SKM-1 treated with dmso at 0.1 percent for 144 hours (cell line): ENCODE results near the gene SPINK1.
A peak's percentile ranks its signal among the peaks of the same experiment; 100 is the strongest.
"Not testable (repeated sequence)": the region's sequence is repeated elsewhere in the genome, so short reads cannot be mapped to it uniquely, and the experiment has no call there.

Experiments used
- DNase-seq: peaks from one replicate; lab custom pipeline; 2025; ENCODE audit not compliant: unreplicated experiment; lab: John Stamatoyannopoulos, UW

Gene SPINK1

DNA sequence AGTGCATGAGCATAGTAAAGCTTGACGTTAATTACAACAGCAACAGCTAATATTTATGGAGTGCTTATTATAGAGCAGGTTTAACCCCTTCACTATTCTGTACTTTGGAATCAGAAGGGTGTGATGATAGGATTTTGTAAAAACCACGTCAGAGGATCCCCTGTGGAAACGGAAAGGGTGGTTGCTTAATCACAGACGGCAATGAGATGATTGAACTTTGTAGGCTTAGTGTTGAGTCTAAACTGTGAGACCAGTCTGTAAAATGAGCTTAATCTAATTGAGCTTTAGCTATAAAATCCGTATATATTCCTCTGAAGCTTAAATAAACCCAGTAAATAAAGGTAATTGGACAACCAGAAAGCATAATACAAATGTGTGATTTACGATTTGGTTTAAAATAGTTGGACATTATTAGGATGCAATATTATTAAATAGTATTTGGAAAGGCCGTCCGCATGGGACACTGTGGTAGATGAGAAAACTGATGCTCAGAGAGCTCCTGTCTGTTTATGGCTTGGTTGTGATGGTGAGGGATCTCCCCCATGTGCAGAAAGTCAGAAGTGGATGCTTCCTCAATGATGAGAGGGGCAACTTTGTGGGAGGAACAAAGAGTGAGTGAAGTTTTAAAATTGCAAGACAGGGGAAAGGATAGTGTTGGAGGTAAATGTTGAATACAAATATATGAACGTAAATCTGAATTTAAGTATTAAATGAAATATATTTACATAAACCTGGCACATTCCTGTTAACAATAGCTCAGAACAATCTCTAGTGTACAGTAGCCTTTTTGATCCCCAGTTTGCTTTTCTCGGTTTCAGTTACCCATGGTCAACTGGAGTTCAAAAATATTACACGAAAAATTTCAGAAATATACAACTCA, 23.7 kb upstream of the SPINK1 start:
- DNase-seq: no peak

- DNase-seq: no peak
Observed at GRCh38 chr5:147854331-147854730, 22.9 kb upstream of the SPINK1 start.

DNA sequence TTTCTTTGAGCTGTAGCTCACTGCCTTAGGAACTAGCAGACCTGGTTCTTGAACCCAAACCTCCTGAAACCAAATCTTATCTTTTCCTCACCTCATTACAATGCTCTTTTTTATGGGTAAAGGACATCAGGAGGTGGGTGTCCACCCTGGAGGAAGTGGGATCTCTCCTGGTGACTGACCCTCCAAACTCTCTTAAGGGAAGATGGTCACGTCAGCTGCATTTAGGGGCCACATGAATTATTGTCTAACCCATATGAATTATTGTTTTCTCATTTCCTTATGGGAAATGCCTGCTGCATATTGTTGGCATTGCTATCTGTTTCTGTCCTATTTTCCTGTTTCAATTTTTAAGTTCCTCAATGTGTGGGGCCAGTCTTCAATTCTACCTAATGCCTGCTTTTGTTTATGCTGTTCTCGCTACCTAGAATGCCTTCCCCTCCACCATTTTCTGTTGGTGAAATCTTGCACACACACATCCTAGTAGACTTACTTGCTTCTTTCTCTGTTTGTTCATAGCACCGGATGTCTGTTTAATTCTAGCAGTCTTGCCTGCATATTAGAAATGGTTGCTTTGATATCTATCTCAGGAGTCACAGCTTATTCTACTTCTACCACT, 22.0 kb upstream of the SPINK1 start:
- no peak for DNase-seq

- no peak for DNase-seq
Observed at GRCh38 chr5:147852365-147852764, 20.9 kb upstream of the SPINK1 start.

- no peak for DNase-seq
Observed at GRCh38 chr5:147851578-147851977, 20.1 kb upstream of the SPINK1 start.

DNA sequence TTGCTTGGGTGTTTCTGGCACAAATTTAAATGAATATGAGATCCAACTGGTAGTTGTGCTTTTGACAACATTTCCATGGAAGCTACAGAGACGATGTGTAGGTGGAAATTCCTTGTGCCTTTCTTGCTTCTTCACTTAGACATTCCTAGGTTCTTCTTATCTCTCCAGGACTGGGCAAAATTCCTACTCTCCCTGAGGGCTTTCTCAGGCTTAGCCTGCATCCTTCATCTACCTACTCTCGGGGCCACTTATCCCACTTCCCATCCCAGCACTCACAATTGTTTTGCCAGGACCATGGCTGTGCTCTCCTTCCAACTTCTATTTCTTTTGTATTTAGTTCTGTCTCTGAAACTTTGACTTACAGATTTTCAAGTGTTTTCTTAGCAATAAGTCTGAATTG, 17.8 kb upstream of the SPINK1 start:
- no peak for DNase-seq

DNA sequence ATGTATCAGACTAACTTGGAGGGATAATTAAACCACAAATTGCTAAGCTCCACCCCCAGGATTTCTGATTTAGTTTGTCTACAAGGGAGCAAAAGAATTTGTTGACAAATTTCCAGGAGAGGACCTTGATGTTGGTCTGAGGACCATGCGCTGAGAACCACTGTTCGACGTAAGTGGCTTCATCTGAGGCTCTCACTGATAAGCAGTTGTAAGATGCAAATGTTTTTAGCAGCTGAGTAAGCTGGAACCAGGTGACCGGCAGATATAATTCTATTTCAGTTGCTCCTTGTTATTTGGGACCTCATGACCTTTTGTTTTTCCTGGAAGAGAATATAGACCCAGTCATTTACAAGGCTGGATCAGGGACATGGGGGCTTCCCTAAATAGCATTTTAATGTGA, 14.1 kb upstream of the SPINK1 start:
- no peak for DNase-seq

DNA sequence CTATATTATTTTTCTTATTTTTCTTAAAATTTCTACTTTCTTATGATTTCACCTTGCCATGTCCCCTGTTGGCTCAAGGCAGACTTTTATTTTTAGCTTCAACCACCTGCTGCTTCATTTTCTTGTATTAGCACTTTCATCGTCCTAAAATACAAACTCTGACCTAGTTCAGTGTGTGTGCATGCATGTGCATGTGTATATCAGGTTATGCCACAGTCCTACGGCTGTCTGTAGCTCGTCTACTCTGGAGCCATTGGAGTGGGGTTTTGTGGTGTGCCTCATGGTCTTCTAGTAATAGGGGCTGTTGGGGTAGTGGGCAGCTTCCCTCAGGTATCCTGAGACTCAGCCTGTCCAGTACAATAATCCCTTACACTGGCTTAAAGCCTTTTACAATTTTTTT, 13.4 kb upstream of the SPINK1 start:
- DNase-seq: no peak

GRCh38 chr5:147842869-147843268, 11.4 kb upstream of the SPINK1 start:
- no peak for DNase-seq

DNA sequence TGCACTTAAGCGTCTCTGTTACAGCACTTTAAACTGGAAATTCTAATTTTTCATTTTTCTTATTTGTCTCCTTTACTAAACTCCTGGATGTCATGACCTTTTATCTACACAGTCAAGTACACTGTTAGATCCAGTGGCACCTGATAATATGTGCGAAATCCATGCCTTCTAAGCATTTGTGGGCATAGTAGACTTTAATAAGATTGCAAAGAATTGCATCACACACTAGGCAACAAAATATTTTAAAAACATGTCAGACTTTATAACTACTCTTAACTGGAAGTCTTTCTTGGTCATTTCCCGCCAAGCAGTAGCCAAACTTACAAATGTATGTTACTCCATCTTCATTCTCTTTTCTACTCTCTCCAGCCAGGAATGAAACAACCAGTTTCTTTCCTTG, 5.0 kb upstream of the SPINK1 start:
- DNase-seq: no peak

DNA sequence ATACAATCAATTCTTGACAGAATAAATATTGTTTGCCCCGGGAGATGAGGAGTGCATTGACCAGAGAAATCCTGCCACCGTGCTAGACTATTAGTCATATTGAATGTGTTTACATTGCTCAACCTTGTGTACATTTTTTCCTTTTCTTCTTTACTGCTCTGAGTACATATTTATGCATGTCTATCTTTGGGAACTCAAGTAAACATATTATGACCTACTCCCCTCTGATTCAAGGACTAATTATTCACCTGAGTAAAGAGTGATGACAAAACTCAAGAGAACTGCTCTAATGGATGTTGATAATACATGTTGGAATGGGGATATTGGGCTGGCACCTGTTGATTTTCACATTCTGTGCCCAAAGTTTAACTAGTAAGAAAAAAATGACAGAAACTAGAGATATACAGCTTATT, 3.9 kb upstream of the SPINK1 start:
- no peak for DNase-seq

DNA sequence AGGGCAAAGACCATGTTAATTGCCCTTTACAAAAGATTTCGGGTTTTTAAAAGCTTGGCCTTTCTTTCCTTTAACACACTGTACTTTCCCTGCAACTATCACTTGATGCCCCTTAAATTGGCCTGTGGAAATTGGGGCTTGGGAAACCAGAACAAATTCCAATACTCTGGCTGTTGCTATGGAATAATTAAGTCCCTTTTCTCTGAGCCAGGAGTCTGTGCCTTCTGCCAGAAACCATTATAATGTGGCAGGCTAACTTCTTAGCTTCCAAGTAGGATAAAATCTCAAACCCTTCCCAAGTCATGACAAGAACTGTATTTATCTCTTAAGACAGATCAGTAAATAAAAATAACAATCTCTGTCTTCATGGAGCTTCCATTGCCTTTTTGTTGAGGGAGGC, 1.1 kb upstream of the SPINK1 start:
- no peak for DNase-seq

DNA sequence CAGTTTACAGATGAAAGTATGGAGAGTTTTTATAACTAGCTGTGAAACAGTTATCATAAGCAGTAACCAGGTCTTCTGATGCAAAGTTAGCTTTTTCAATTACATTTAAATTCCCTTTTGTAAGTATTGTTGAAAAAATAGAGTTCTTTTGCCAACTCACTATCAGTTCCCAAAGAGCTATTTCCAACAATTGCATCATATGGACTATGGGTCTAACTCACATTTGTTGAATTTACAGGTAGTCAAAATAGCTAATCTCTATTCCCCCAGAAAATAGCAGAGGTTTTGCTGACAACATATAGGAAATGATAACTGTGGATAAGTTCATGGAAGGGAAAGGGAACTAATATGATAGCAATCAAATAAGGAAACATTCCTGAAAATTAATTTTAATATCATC, 1.4 kb downstream of the SPINK1 start:
- DNase-seq: no peak

DNA sequence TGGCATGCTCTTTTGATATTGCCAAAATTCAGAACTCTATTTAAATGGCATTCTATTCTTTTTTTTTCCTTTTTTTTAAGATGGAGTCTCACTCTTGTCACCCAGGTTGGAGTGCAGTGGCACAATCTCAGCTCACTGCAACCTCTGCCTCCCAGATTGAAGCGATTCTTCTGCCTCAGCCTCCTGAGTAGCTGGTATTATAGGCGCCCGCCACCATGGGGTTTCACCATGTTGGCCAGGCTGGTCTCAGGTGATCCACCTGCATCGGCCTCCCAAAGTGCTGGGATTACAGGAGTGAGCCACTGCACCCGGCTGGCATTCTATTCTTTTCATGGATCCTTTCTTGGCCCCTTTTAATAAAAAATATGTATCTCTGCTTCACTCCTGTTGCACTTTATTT, 4.5 kb downstream of the SPINK1 start:
- DNase-seq: not testable (repeated sequence)

DNA sequence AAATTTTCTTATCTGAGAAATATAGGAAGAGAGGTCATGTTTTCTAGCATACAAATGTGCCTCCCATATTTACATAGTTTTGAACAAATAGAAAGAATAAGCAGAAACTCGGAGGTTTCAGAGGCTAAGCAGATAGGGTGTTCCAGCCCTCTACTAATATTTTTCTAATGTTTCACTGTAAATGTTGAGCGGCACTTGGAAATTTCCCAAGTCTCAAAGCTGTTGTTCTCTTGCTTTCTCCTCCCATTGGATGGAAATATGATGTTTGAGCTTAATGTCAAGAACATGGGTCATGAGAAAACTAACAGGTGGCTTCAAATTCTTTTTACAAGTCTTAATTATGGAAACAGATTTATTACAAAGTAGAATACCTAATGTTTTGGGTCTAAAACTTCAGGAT, 5.1 kb downstream of the SPINK1 start:
- no peak for DNase-seq

DNA sequence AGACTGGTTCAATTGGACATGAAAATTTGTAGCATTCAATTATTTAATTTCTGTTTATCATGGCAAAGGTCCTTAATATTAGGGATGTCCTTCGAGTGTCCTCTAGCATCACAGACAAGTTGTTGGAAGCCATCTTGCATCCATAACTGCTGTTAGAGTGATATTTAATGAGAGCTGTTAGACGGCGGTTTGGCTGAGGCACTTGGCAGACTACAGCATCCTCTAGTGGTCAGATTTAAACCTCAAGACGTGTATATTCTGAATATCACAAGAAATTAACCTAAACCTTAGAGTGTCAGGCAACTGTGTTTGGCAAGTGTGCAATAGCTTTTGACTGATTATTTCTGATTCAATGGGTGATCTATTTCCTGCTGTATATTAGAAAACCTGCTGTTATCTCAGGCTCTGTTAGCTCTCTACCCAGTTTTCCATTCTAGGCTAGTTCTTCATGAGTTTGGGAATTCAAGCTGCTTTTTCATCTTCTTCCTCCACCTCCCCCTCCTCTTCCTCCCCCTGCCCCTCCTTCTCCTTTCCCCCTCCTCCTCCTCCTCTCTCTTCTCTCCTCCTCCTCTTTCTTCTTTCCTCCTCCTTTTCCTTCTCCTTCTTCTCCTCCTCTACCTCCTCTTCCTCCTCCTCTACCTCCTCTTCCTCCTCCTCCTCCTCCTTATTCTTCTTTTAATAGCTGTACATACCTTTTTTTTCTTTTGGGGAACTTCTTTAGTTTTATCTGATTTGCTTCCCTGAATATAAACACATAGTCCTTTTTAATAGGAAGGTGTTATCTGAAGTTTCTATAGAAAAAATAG, 8.6 kb downstream of the SPINK1 start:
- peak; percentile 40 for DNase-seq

DNA sequence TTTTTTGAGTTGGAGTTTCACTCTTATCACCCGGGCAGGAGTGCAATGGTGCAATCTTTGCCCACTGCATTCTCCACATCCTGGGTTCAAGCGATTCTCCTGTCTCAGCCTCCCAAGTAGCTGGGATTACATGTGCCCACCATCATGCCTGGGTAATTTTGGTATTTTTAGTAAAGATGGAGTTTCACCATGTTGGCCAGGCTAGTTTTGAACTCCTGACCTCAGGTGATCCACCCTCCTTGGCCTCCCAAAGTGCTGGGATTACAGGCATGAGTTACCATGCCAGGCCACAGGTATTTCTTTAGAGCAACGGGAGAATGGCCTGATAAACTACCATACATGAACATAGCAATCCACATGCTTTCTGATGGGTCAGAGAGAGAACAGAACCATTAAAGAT, 9.2 kb downstream of the SPINK1 start:
- not testable (repeated sequence) for DNase-seq

DNA sequence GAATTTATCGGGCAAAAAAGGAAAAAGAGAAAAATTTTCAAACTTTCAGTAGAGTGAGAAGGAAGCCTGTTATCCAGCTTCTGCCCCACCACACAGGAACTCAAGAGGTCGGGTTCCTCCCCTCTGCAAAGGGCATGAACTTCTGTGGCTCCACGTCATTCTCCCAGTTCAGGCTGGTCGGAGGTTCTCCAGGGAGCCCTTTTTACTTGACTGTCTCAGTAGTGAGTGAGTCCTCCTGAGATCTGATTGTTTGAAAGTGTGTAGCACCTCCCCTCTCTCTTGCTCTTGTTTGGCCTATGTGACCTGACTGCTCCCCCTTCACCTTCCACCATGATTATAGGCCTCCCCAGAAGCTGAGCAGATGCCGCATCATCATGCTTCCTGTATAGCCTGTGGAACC, 9.7 kb downstream of the SPINK1 start:
- DNase-seq: no peak

DNA sequence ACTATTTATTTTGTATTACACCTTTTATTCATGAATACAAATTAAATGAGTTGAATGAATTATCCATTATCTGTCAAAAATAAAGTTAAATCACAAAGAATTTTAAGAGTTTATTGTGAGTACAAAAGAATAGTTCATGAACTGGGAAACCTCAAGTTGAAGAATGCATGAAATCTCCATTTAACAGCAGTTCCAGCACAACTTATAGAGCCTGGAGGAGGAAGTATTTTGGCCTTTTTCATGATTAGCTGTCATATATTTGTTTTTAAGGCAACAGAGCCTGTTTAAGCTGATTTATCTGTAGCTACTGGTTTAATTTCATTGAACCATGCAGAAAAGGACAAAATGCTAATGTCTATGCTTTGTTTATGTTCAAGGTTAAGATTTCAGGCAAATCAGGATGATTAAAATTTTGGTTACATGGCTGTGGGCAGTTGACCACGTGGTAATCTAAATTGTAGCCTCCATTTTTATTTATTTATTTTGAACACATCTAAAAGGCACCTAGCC, 12.2 kb downstream of the SPINK1 start:
- no peak for DNase-seq

GRCh38 chr5:147818290-147818689, 13.2 kb downstream of the SPINK1 start:
- no peak for DNase-seq

GRCh38 chr5:147813696-147814095, 17.8 kb downstream of the SPINK1 start:
- DNase-seq: no peak
